ENCODE results near the gene OR6J1. TPM values are rescaled to one million over a fixed set of nuclear protein-coding genes. Genes with fewer than 3 reads are reported as not detected.

The OR6J1 gene
- total RNA-seq, 4 donors from 2014 or later: not detected

GRCh38 chr14:22597265-22597664 lies 46.9 kb downstream of the OR6J1 start:
- no peak for DNase-seq (ENCODE audit: low spot score in 2 of 2)
- 86 to 95% methylated on average over 6 of the region's 6 CpGs for WGBS, 2 donors
- no peak overlapping the region for H3K4me3 ChIP-seq (ENCODE audit: low read depth, poor library complexity, severe bottlenecking)
- no peak for TF ChIP-seq POLR2A (IDR thresholded peaks at IDR 0.05)
- no peak for TF ChIP-seq CTCF (IDR thresholded peaks at IDR 0.05)
- intact Hi-C loops (cut with DNase I; ENCODE audit: low total_unique reads): no loop called here

GRCh38 chr14:22596354-22596879 lies 47.7 kb downstream of the OR6J1 start:
- 83 to 93% methylated on average over 3 of the region's 3 CpGs for WGBS, 2 donors
- intact Hi-C loops (cut with DNase I; ENCODE audit: low total_unique reads): no loop called here
- no peak overlapping the region for H3K4me3 ChIP-seq (ENCODE audit: low read depth, poor library complexity, severe bottlenecking)
- TF ChIP-seq CTCF (IDR thresholded peaks at IDR 0.05) (no peak), POLR2A (IDR thresholded peaks at IDR 0.05) (no peak)
- no peak for DNase-seq (ENCODE audit: low spot score in 2 of 2)

GRCh38 chr14:22594156-22594716 lies 49.9 kb downstream of the OR6J1 start:
- no peak overlapping the region for H3K4me3 ChIP-seq (ENCODE audit: low read depth, poor library complexity, severe bottlenecking)
- no peak for TF ChIP-seq CTCF (IDR thresholded peaks at IDR 0.05)
- TF ChIP-seq POLR2A (IDR thresholded peaks at IDR 0.05): no peak
- no peak for DNase-seq (ENCODE audit: low spot score in 2 of 2)
- intact Hi-C loops (cut with DNase I; ENCODE audit: low total_unique reads): no loop called here
- whole genome bisulfite sequencing, 2 donors: 51 to 56% methylated on average over 4 of the region's 4 CpGs

- DNase-seq (ENCODE audit: low spot score in 2 of 2): no peak
- 54 to 59% methylated on average over 2 of the region's 2 CpGs for WGBS, 2 donors
- intact Hi-C loops (cut with DNase I; ENCODE audit: low total_unique reads): no loop called here
- H3K4me3 ChIP-seq (ENCODE audit: low read depth, poor library complexity, severe bottlenecking): no peak overlapping the region
- TF ChIP-seq CTCF (IDR thresholded peaks at IDR 0.05) (no peak), POLR2A (IDR thresholded peaks at IDR 0.05) (no peak)
These were observed 50.6 kb downstream of the OR6J1 start for GRCh38 chr14:22593601-22594000.

- intact Hi-C loops (cut with DNase I; ENCODE audit: low total_unique reads): no loop called here
- TF ChIP-seq POLR2A (IDR thresholded peaks at IDR 0.05) (no peak), CTCF (IDR thresholded peaks at IDR 0.05) (no peak)
- H3K4me3 ChIP-seq (ENCODE audit: low read depth, poor library complexity, severe bottlenecking): no peak overlapping the region
- no peak for DNase-seq (ENCODE audit: low spot score in 2 of 2)
- 61 to 64% methylated on average over 3 of the region's 3 CpGs for WGBS, 2 donors
These were observed 51.0 kb downstream of the OR6J1 start for GRCh38 chr14:22593189-22593588.

Data from lower leg skin (tissue), 4 donors.